Stimulated activated CD4-positive, alpha-beta T cell treated with anti-CD3 and anti-CD28 coated beads, TNF-alpha, amount 100 ng/mL, for 4 hours (primary cell): Measurements from ENCODE around the gene FRMD5.
"Not testable (repeated sequence)": the region's sequence is repeated elsewhere in the genome, so short reads cannot be mapped to it uniquely, and the experiment has no call there.

Source experiments
- DNase-seq, 3 experiments: peaks; one replicate each; pipeline ENCODE4 v3.0.0-alpha.2; 2020; ENCODE audit warnings: low read depth in 3 of 3

Gene FRMD5

DNA sequence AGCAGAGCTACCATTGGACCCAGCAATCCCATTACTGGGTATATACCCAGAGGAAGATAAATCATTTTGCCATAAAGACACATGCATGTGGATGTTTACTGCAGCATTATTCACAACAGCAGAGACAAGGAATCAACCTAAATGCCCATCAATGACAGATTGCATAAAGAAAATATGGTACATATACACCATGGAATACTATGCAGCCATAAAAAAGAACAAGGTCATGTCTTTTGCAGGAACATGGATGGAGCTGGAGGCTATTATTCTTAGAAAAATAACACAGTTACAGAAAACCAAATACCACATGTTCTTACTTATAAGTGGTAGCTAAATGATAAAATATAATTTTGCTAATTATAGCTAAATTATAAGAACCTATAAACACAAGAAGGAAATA is 162.3 kb downstream of the FRMD5 start:
- DNase-seq: not testable (repeated sequence)

DNA sequence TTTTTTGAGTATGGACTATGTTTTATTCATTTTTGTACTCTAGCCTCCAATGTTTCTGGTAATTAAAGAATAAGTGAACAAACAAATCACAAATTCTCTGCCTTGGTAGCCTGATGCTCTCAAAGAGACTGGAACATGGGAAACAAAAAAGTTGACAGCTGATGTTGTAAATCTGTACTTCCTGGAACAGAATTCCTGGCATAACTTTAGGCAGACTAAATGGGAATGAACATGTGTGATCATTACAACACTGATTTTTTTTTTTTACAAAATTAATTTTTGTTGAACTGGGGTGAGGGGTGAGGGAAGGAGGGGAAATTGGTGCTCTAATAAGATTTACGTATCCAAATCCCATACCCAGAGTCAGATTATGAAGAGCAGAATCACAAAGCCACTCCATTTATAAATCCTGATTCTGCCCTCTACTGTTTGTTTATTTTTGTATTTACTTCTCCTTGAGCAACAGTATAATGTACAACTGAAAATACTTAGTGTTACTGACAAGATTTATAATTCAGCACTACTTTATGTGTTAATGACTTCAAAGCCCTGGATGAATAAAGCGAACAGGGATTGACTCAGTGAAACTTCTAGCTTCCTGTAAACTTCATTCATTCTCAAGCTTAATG is 165.0 kb downstream of the FRMD5 start:
- DNase-seq: no peak

DNA sequence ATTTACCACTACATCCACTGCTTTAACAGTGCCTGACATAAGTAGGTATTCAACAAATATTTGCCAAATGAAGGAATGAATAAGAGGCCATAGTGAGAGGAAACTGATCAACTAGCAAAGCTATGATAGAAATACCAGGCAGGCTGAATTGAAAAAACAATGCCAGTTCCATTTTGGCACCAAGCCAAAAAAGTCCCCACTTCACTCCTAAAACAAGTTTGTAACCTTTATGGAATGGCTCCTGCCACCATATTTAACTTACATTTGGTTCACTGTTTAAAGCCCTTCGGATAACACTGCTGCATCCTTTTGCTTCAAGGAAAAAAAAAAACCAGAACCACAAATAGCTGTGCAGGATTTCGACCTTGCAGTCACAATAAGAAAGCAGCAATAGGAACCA is 166.1 kb downstream of the FRMD5 start:
- DNase-seq: no peak

DNA sequence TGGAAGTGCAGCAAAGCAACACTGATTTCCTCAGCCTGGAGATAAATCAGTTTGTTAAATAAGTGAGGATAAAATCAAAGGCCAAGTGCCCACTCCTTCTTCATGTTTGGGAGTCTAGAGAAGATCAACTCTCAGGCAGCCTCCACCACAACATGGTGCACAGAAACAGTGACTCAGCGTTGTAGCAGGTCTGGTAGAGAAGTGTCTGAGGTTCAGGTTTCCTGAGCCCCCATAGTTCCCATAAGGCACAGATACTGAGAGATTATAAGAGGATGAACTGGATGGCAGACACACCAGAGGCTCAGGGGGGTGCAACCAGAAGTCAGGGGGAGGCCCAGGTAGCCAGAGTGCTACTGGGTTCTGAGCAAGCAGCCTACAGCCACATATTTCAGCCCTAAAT is 166.7 kb downstream of the FRMD5 start:
- no peak for DNase-seq

DNA sequence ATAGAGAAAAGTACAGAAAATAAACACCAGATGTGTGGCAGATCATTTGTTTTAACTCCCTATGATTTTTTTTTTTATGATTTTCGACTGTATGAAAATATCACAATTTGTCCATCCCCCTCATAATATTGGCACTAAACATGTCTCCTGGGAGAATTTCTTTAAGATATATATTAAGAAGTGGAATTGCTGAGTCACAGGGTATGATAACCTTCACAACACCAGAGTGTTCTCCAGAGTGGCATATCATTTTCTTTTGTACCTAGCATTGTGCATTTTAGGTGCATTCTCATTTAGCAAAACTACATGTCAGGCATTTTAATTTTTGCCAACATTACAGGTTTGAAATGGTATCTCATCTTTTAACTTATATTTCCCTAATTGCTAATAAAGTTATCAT is 170.9 kb downstream of the FRMD5 start:
- DNase-seq: no peak

DNA sequence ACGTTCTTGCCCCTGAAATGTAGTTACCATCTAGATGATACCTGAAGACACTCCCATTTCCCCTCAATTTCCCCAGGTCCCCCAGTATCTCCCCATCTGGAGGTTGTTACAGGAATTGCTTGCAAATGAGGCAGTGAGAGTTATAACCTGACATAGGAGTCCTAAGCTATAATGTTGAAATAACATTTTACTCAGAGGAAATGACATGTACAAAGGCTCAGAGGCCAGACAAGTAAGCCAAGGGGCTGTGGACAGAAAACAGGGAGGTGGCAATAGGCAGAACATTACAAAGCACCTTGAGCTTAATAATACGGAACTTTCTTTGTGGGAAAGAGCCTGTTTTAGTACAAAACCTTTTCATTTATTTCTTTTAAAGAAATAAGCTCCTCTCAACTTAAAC is 171.9 kb downstream of the FRMD5 start:
- DNase-seq: no peak

DNA sequence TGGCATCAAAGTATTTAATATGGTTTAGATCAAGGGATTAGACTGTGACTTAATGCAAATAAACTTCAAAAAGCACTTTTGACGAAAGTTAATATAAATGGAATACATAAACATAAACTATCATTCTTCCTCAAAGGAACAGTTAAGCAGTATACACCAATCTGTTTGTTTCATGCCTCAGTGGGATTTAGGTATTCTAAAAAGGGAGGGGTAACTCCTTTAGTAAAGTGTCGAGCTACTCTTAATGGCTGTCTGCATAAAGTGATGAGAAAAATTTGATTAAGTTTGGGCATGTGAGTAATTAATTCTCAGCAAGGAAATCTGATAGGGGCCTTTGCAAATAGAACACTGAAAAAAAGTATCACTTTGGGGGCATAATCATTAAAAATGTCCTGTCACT is 176.9 kb downstream of the FRMD5 start:
- DNase-seq: no peak

DNA sequence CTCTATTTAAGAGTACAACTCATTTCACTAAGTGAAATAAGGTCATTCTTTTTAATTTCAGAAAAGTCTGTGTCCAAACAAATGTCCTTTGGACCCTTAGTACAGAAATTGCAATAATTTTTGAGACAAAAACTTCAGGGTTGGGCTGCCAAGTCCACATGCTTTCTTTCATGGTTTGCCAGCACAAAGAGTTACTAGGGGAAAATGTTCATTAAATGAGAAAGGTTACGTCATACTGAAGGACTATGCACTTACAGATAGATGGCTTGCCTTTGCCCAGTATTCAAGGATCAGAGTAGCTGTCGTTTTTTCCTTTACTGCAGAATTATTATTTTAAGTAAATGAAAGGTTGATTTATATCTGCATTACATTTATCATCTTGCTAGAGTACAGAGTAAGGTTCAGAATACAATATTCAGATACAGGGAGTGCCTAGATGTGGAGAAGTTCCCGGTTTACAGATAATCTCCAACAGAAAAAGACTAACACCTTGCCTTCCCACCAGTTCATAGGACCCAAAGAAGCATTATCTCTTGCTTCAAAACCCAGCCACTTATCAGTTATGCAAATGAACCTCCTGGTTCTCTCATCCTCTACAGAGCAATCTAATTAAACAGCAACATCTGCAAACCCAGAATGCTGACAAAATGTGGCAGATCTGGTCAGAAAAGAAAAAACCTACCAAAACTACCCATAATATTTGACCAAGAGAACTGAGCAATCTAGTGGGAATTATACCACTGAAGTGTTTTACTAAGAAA is 179.3 kb downstream of the FRMD5 start:
- DNase-seq: no peak

DNA sequence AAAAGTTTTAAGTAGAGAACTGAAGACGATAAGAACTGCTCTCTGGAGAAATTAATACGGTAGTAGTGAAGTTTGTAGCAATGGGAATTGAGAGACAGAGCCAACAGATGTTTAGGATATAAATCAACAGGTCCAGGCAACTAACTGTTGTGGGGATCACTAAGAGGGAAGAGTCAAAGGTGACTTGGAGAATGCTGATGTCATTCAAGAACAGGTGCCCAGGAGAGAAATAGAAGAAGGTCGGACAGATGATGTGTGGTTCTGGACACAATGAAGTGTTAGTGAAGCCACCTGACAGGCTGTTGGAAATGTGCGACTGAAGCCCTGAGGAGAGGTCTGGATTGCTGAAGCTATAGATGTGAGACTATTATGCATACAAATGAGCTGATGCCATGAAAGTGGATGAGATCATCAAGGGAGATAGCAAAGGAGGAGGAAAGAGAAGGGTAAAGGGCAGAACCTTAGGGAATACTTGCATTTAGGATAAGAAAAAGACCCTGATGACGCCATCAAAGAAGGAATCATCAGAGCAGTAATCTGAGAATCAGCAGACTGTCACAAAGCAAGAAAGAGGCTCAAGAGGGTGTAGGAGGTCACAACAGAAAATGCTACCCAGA is 183.7 kb downstream of the FRMD5 start:
- DNase-seq: no peak

DNA sequence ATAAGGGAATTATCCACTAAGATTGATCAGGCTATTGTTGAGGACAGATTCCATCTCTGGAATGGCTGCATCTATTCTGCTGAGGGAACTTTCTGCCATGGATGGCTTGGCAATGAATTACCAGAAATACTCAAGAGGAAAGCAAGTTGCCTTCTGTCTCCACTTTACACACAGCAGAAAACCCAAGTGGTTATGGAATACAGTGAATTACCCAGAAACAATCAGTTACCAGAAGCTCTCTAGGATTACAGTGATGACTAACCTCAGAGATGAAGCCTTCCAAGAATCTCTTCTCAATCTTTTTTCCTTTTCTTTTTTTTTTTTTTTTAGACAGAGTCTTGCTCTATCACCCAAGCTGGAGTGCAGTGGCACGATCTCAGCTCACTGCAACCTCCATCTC is 185.0 kb downstream of the FRMD5 start:
- DNase-seq: no peak

DNA sequence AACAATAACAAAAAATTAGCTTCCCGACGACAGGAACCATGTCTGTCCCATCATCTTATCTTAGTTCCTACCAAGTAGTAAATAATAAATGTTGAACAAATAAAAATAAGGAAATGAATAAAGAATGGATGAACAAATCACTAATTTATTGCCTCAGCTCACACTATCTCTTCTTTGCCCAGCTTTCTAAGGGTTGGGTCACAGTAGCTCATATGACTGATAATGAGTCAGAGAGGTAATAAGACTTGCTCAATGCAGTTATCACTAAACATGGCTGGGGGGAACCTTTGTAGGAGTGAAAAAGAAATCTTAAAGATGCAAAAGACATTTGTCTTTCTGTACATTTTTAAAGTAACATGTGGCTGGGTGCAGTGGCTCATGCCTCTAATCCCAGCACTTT is 186.0 kb downstream of the FRMD5 start:
- DNase-seq: no peak

DNA sequence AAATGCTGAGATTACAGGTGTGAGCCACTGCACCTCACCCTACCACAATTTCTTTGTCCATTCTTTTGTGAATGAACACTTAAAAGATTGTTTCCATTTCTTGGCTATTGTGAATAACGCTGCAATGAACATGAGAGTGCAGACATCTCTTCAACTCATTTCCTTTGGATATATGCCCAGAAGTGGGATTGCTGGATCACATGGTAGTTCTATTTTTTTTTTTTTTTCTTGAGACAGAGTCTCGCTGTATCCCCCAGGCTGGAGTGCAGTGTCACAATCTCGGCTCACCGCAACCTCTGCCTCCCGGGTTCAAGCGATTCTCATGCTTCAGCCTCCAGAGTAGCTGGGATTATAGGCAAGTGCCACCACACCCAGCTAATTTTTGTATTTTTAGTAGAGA is 194.8 kb downstream of the FRMD5 start:
- not testable (repeated sequence) for DNase-seq

DNA sequence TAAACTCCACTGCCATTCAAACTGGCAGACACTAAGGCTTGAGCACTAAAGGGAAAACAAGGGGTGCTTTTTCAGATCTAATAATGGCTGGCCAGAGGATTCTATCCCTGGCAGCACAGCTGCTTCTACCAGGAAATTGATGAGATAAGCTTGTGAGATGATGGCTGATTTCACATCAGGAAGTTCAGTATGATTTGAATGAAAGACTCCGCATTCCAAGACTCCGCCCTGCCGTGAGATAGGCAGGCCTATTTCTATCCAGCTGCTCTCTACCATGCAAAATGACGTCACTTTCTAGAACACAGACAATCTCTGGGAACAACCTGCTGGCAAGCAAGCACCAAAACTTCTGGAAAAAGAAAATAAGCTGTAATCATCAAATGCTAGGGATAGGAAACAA is 196.5 kb downstream of the FRMD5 start:
- no peak for DNase-seq

DNA sequence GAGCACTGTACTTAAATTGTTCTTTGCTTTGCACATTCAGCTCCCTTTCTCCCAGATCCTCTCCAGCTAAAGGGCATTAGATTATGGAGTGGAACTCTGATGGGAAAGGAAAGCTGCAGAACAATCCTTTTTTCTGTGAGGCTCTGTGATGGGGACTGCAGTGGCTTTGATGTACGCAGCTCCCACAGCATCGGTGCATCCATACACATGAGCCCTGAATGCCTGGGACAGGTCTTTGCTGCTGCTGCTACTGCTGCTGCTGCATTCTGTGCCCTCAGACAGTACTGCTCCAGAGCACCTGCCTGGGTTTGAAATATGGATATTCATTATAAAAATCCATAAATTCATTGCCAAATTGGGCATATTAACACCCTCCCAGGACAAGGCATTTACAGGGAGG is 203.9 kb downstream of the FRMD5 start:
- DNase-seq: no peak

DNA sequence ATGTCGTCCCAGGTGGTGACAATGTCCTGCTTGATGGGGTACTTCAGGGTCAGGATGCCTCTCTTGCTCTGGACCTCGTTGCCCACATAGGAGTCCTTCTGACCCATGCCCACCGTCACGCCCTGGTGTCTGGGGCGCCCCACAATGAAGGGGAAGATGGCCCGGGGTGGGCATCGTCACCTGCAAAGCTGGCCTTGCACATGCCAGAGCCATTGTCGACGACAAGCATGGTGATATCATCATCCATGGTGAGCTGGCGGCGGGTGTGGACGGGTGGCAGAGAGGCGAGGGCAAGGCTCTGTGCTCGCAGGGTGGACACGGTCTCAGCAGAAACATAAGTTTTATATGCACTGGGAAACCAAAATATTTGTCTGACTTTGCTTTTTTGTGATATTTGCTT is 205.1 kb downstream of the FRMD5 start:
- DNase-seq: no peak

DNA sequence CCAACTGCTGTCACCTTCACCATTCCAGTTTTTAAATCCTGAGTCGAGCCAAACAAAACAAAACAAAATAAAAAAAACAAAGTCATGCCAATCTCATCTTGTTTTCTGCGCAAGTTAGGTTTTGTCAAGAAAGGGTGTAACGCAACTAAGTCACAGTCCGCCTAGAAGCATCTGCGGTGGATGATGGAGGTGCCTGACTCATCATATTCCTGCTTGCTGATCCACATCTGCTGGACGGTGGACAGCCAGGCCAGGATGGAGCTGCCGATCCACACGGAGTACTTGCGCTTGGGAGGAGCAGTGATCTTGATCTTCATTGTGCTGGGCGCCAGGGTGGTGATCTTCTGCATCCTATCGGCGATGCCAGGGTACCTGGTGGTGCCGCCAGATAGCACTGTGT is 206.2 kb downstream of the FRMD5 start:
- DNase-seq: no peak

DNA sequence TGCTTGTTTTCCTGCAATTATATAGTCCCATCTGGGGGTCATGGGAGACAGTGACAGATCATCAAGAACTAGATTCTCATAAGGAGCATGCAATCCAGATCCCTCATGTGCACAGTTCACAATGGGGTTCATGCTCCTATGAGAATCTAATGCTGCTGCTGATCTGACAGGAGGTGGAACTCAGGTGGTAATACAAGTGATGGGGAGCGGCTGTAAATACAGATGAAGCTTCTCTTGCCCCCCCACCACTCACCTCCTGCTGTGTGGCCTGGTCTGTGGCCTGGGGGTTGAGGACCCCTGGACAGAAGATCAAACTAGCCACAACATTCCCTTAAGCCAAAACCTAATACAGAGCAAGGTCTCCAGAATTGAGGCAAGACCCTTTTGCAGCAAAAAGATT is 207.1 kb downstream of the FRMD5 start:
- no peak for DNase-seq

DNA sequence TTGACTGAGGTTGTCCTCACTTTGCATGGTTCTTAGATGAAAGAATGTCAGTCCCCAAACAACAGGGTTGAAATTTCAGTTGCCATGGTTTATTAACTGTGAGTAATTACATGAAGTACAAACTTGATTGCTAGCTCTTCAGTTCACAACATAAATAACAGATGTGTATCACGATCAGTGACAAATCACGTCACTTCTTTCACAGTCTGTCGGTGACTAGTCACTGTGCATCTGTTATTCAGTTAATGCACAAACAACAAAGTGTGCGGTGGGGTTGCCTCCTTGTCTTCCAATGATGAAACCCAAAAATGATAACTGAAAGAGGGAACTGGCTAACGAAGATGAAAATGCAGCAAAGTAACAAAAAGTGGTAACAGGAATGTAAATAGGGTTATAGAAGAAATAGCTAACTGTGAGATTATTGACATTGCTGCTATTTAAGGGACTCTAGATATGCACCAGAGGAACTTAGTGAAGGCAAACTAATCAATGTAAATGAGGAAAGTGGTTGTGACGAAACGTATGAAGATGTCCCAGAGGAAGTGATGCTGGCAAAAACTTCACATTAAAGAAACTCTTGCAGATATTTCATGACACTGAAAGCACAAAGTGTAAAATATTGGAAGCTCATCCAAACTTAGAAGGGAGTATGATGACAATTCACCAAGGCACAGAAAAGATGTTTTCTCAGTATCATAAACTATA is 208.9 kb downstream of the FRMD5 start:
- DNase-seq: no peak

DNA sequence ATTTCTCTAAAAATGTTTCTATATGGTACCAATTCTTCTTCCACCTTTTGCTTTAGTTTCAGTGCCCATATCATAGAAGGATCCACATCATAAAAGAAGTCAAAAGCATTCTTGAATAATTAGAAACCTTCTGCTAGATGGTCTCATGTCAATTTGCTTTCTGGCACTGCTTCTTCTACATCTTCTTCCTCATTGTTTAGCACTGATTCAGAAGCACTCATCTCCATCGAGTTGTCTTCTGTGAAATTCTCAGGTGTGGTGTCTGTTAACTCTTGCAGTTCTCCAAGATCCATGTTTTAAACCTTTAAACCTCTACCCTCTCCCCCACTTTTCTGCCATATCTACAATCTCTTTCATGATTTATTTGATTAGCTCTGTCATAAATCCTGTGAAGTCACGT is 213.5 kb downstream of the FRMD5 start:
- DNase-seq: no peak

DNA sequence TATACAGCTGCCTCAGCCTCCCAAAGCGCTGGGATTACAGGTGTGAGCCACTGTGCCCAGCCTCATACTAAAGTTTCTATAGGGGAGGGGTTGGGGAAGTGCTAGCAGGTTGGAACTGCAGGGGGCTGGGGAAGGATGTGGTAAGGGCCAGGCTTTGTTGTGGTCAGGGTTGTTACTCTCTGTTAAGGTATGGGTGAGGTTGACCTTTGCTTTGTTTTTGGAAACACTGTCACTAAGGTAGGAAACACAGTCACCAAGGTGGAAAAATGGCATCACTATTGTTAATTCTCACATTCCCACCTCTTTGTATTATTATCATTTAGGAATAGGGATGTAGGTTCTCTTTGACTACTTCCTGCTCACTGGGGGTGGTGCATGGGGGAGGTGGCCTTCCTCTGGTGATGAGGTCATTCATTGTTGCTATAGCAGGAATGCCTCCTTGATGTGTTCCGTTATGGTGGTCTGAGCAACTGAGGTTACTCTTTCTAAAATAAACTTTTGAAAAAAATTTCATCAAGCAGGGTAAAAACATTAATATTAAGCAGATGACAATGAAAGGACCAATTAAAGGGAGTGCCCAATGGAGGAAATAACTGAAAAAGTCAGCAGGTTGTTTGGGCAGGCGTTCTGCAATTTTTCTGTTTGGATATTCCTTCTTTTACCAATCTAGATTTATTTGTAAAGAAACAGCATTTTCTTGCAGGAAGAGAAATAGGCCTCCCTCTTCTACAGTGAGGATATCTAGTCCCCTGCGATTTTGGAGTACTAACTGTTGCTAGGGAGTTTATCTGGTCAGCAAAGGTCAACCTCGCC is 217.8 kb downstream of the FRMD5 start:
- DNase-seq: no peak

DNA sequence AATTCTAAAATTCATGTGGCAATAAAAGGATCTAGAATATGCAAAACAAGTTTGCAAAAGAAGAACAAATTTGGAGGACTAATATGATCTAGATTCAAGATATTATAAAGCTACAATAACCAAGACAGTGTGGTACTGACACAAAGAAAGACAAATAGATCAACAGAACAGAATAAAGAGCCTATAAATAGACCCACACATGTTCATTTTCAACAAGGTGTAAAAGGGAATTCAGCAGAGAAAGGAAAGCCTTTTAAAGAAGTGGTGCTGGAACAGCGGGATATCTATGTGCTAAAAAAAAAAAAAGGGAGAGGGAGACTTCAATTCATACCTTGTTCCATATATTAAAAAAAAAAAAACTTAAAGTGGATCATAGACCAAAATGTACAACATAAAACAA is 219.3 kb downstream of the FRMD5 start:
- no peak for DNase-seq

DNA sequence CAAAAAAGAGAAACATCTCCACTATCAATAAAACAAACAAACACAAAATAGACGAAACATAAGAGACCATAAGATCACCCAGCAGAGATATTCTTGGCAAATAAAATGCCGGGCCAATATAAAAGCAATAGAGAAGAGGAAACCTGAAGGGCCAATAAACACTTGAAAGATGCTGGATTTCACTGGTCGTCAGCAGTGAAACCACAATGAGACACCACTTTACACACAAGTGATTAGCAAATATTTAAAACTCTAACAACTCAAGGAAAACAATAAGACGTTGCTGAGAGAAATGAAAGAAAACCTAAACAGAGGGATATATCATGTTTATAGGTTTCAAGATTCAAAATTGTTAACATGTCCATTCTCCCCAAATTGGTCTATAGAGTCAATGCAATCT is 219.7 kb downstream of the FRMD5 start:
- DNase-seq: no peak
